ENCODE results near the gene HDLBP.

Gene HDLBP

GRCh38 chr2:241325257-241325656 lies 9.8 kb upstream of the HDLBP start:
- Histone ChIP-seq H3K4me1 (ENCODE audit: low read length) (peaks cover 46% of the 10 kb centered on the region), H3K79me2 (ENCODE audit: low read length) (peaks cover 61% of the 10 kb centered on the region), H3K4me2 (ENCODE audit: low read length) (no peak overlapping the region), H3K9me3 (ENCODE audit: insufficient read depth, low read length) (no peaks in the 10 kb centered on the region), H3K4me3 (ENCODE audit: low read length) (no peak overlapping the region), H3K9ac (ENCODE audit: low read length) (no peak overlapping the region), H3K27ac (ENCODE audit: low read length) (no peak overlapping the region), H3K27me3 (ENCODE audit: low read depth, low read length) (no peaks in the 10 kb centered on the region), H4K20me1 (ENCODE audit: insufficient read depth, low read length) (peaks cover 58% of the 10 kb centered on the region), H3K36me3 (replicated peaks; ENCODE audit: low read depth, low read length) (peaks cover 32% of the 10 kb centered on the region), H2AFZ (ENCODE audit: low read depth, low read length) (no peak overlapping the region)
- TF ChIP-seq CTCF (IDR thresholded peaks at IDR 0.05; ENCODE audit: low read depth, low read length) = no peak
- no peak for TF ChIP-seq EZH2phosphoT487 (IDR thresholded peaks at IDR 0.05; ENCODE audit: low read depth)

- no peak overlapping the region; the same call in 1 of the 2 replicates for H3K27ac ChIP-seq (ENCODE audit: low read length)
- no peak overlapping the region for H3K9ac ChIP-seq (ENCODE audit: low read length)
- TF ChIP-seq EZH2phosphoT487 (IDR thresholded peaks at IDR 0.05; ENCODE audit: low read depth) (no peak), CTCF (IDR thresholded peaks at IDR 0.05; ENCODE audit: low read depth, low read length) (no peak)
- H3K4me1 ChIP-seq (ENCODE audit: low read length) = peaks cover 50% of the 10 kb centered on the region
- H3K27me3 ChIP-seq (ENCODE audit: low read depth, low read length) = no peaks in the 10 kb centered on the region
- no peak overlapping the region for H3K4me3 ChIP-seq (ENCODE audit: low read length)
- H4K20me1 ChIP-seq (ENCODE audit: insufficient read depth, low read length) = peaks cover 63% of the 10 kb centered on the region
- peak overlapping the region; percentile 20; the same call in 1 of the 2 replicates for H3K4me2 ChIP-seq (ENCODE audit: low read length)
- peaks cover 65% of the 10 kb centered on the region for H3K79me2 ChIP-seq (ENCODE audit: low read length)
- no peaks in the 10 kb centered on the region for H3K9me3 ChIP-seq (ENCODE audit: insufficient read depth, low read length)
- peaks cover 32% of the 10 kb centered on the region for H3K36me3 ChIP-seq (replicated peaks; ENCODE audit: low read depth, low read length)
- no peak overlapping the region for H2AFZ ChIP-seq (ENCODE audit: low read depth, low read length)
Observed at GRCh38 chr2:241324775-241325174, 9.3 kb upstream of the HDLBP start.

GRCh38 chr2:241323778-241324177 lies 8.3 kb upstream of the HDLBP start:
- H3K4me2 ChIP-seq (ENCODE audit: low read length) = peak overlapping the region; percentile 53
- H3K4me1 ChIP-seq (ENCODE audit: low read length) = peaks cover 50% of the 10 kb centered on the region
- no peaks in the 10 kb centered on the region for H3K9me3 ChIP-seq (ENCODE audit: insufficient read depth, low read length)
- no peak overlapping the region for H3K9ac ChIP-seq (ENCODE audit: low read length)
- no peak overlapping the region for H3K4me3 ChIP-seq (ENCODE audit: low read length)
- peaks cover 75% of the 10 kb centered on the region for H3K79me2 ChIP-seq (ENCODE audit: low read length)
- peak overlapping the region; percentile 30; the same call in 1 of the 2 replicates for H3K27ac ChIP-seq (ENCODE audit: low read length)
- H4K20me1 ChIP-seq (ENCODE audit: insufficient read depth, low read length) = peaks cover 73% of the 10 kb centered on the region
- H3K36me3 ChIP-seq (replicated peaks; ENCODE audit: low read depth, low read length) = peaks cover 33% of the 10 kb centered on the region
- TF ChIP-seq EZH2phosphoT487 (IDR thresholded peaks at IDR 0.05; ENCODE audit: low read depth) = no peak
- TF ChIP-seq CTCF (IDR thresholded peaks at IDR 0.05; ENCODE audit: low read depth, low read length) = no peak
- H2AFZ ChIP-seq (ENCODE audit: low read depth, low read length) = no peak overlapping the region
- no peaks in the 10 kb centered on the region for H3K27me3 ChIP-seq (ENCODE audit: low read depth, low read length)

GRCh38 chr2:241321886-241322285 lies 6.4 kb upstream of the HDLBP start:
- Histone ChIP-seq H3K36me3 (replicated peaks; ENCODE audit: low read depth, low read length) (peaks cover 33% of the 10 kb centered on the region), H3K4me3 (ENCODE audit: low read length) (no peak overlapping the region), H3K9ac (ENCODE audit: low read length) (no peak overlapping the region), H3K27me3 (ENCODE audit: low read depth, low read length) (no peaks in the 10 kb centered on the region), H3K79me2 (ENCODE audit: low read length) (peaks cover 94% of the 10 kb centered on the region), H3K9me3 (ENCODE audit: insufficient read depth, low read length) (no peaks in the 10 kb centered on the region), H2AFZ (ENCODE audit: low read depth, low read length) (no peak overlapping the region), H3K4me1 (ENCODE audit: low read length) (peaks cover 64% of the 10 kb centered on the region), H3K4me2 (ENCODE audit: low read length) (peak overlapping the region; percentile 47), H4K20me1 (ENCODE audit: insufficient read depth, low read length) (peaks cover 87% of the 10 kb centered on the region), H3K27ac (ENCODE audit: low read length) (no peak overlapping the region)
- TF ChIP-seq CTCF (IDR thresholded peaks at IDR 0.05; ENCODE audit: low read depth, low read length) (no peak), EZH2phosphoT487 (IDR thresholded peaks at IDR 0.05; ENCODE audit: low read depth) (no peak)

Data from OCI-LY3 (cell line).